ENCODE measurements around the gene WNT7B.

DNA sequence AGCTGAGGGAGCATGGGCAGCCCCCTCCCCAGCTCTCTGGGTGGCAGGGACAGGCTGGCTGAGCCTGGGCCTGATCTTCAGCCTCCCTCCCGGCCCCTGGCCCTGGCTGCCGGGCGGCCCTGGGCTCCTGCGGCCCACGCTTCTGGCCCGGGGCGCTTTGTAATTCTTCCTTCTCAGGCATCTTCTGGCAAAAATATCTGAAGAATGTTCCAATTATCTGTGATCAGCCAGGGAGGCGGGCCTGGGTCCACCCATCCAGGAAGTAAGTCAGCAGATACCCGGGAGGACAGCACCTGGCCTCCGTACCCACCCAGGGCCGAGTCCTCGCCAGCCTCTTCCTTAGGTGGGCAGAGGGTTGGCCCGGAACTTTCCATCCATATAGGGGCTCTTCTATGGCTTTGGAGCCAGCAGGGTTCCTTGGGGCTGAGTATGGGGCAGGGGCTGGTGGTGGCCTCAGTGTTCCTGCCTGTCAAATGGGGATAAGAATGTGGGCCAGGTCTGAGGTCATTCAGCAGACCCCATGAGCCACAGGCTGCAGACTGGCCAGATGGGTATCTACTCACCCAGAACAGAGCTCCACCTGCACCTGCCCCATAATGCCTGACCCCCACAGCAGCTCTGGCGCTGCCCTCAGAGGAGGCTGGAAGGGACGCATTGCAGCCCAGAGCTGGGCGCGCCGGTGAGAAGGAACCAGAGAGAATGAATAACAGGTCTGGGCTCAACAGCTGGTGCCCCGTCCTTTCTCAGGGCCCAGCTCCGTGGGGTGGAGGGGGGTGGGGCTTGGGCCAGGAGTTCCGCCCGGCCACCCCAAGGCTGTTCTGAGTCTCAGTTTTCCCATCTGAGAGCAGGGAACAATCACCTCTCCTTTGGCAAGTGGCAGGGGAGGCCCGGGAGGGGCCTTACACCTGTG, 16.2 kb downstream of the WNT7B start:
- TF ChIP-seq, protein P1, sequence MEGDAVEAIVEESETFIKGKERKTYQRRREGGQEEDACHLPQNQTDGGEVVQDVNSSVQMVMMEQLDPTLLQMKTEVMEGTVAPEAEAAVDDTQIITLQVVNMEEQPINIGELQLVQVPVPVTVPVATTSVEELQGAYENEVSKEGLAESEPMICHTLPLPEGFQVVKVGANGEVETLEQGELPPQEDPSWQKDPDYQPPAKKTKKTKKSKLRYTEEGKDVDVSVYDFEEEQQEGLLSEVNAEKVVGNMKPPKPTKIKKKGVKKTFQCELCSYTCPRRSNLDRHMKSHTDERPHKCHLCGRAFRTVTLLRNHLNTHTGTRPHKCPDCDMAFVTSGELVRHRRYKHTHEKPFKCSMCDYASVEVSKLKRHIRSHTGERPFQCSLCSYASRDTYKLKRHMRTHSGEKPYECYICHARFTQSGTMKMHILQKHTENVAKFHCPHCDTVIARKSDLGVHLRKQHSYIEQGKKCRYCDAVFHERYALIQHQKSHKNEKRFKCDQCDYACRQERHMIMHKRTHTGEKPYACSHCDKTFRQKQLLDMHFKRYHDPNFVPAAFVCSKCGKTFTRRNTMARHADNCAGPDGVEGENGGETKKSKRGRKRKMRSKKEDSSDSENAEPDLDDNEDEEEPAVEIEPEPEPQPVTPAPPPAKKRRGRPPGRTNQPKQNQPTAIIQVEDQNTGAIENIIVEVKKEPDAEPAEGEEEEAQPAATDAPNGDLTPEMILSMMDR (IDR thresholded peaks at IDR 0.05) = no peak
- no peak for TF ChIP-seq POLR2A (IDR thresholded peaks at IDR 0.05)

Data from Peyer's patch (tissue), 4 donors.